Erythroblast (primary cell): ENCODE results near the gene BATF3.

ENCODE experiments used
- GATA1 ChIP-seq: IDR thresholded peaks from 2 replicates; pipeline ENCODE4 v1.6.1; 2011; ENCODE audit warnings: low read depth, mild to moderate bottlenecking, control low read depth, low read length, moderate library complexity
- POLR2A ChIP-seq: IDR thresholded peaks from 2 replicates; pipeline ENCODE4 v1.6.1; 2011; ENCODE audit warnings: mild to moderate bottlenecking, low read length

DNA sequence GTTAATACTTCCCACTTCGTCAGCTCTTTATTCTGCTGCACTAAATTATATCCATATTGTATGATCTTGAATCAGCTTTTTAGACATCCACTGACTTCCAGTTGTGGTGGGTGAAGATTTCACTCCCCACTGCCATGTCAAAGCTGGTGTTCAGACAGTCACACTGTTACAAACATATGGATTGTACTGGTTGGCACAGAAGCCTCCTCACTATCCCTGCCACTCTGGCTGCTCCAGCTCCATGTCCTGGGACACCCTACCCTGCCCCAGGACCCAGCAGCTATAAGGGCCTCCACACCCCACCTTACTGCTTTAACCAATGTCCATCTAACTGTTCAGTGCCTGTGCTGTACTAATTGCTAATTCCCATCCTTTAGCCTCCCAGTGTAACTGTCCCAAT lies 32.0 kb upstream of the BATF3 start:
- TF ChIP-seq POLR2A (no peak), GATA1 (no peak)
